Gastrocnemius medialis (tissue), 4 donors: Measurements from ENCODE around the gene RASGRP4.
"Not testable (repeated sequence)": the region's sequence is repeated elsewhere in the genome, so short reads cannot be mapped to it uniquely, and the experiment has no call there.

Experiments
- POLR2A ChIP-seq, 2 donors: fragments of 450-650 bp; IDR thresholded peaks; one replicate each; pipeline ENCODE4 v1.6.1; 2017; ENCODE audit warnings: antibody characterized with exemption in 2 of 2, mild to moderate bottlenecking in 2 of 2, moderate library complexity in 2 of 2
- TF ChIP-seq, protein P1 (sequence below), 5 experiments: fragments of 450-650 bp in 3 of 5; fragments of 200-600 bp in 2 of 5; sonication (generic) in 2 of 5; IDR thresholded peaks in 4 of 5; conservative IDR thresholded peaks in 1 of 5; 1 replicate in 4 of 5; 2 replicates in 1 of 5; pipeline ENCODE4 v1.5.1; 2016 to 2019; ENCODE audit warnings: antibody characterized with exemption in 5 of 5, mild to moderate bottlenecking in 3 of 5, moderate library complexity in 3 of 5

DNA sequence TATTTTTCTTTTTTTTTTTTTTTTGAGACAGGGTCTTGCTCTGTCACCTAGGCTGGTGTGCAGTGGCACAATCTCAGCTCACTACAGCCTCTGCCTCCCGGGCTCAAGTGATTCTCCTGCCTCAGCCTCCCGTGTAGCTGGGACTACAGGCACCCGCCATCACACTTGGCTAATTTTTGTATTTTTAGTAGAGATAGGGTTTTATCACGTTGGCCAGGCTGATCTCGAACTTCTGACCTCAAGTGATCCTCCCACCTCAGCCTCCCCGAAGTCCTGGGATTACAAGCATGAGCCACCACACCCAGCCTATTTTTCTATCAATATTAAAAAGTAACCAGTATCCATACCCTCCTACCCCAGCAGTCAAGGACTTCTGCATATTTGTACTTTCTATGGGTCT is 15.6 kb downstream of the RASGRP4 start:
- TF ChIP-seq, protein P1, sequence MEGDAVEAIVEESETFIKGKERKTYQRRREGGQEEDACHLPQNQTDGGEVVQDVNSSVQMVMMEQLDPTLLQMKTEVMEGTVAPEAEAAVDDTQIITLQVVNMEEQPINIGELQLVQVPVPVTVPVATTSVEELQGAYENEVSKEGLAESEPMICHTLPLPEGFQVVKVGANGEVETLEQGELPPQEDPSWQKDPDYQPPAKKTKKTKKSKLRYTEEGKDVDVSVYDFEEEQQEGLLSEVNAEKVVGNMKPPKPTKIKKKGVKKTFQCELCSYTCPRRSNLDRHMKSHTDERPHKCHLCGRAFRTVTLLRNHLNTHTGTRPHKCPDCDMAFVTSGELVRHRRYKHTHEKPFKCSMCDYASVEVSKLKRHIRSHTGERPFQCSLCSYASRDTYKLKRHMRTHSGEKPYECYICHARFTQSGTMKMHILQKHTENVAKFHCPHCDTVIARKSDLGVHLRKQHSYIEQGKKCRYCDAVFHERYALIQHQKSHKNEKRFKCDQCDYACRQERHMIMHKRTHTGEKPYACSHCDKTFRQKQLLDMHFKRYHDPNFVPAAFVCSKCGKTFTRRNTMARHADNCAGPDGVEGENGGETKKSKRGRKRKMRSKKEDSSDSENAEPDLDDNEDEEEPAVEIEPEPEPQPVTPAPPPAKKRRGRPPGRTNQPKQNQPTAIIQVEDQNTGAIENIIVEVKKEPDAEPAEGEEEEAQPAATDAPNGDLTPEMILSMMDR (IDR thresholded peaks at IDR 0.05 in 4 of 5, conservative IDR thresholded peaks at IDR 0.05 in 1 of 5) = not testable (repeated sequence)
- TF ChIP-seq POLR2A (IDR thresholded peaks at IDR 0.05) = not testable (repeated sequence)
